ENCODE data around the gene PDLIM5. TPM values are rescaled to one million over a fixed set of nuclear protein-coding genes. Genes with fewer than 3 reads are reported as not detected.

The PDLIM5 gene
- total RNA-seq, 1 experiment from 2014 or later: 14.1 TPM

DNA sequence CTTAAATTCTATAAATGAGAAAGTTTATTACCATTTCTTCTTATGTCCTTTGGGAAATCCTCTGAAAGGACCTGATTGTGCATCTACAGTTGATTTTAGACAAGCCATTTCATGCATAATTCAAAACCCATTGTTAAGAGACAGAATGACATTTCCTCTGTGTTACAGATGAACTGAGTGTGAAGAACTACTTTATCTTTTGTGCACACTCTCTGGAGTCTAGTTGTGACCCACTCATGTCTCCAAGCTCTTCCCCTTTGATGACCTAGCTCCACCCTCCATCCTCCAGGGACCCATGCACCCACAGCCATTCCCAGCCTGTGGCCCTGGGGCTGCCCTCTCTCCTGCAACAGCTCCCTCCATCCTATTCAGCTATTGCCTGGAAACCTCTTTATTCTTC, 248.6 kb downstream of the PDLIM5 start:
- no peak for DNase-seq (ENCODE audit: low spot score)

DNA sequence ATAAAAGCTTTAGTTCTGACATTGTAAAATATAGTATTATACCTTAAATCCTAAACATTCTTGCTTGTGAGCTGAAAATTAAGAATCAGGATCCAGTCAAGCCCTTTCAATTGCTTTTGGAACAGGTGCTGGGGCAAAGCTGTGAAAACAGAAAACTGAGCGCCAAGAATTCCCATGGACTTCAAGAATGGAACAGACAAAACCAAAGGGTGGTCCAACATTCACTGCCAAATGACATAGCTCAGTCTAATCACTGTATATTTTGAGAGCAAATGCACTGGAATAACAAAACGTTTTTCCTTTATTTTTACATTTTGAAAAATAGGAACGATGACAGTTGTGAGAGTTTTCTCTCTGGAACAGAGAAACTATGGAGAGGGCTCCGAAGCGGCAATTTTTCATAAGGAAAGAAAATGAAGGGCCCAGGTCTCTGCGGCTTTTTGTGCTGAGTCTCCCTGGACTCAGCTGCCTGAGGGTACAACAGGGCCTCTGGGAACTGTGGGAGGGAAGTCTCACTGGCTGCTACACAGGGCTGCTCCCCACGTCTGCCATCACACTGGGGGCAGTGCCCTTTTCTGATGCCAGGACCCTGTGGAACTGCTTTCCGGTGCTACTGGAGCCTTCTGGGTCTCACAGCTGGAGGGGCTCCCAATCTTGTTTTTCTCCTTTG, 250.0 kb downstream of the PDLIM5 start:
- DNase-seq (ENCODE audit: low spot score): no peak

DNA sequence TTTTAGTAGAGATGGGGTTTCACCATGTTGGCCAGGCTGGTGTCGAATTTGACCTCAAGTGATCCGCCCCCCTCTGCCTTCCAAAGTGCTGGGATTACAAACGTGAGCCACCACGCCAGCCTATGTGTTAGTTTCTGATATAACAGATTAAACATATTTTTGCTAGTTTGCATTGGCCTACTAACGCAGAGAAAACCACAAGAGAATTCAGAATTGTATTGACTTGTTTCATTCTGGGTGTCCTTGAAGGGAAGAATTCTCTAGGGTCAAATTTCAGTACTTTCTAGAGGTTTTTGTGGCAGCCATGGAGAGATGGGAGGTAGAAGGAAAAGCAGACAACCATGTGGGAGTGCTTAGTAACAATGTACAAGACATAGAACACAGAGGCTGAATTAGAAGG, 259.9 kb downstream of the PDLIM5 start:
- no peak for DNase-seq (ENCODE audit: low spot score)

DNA sequence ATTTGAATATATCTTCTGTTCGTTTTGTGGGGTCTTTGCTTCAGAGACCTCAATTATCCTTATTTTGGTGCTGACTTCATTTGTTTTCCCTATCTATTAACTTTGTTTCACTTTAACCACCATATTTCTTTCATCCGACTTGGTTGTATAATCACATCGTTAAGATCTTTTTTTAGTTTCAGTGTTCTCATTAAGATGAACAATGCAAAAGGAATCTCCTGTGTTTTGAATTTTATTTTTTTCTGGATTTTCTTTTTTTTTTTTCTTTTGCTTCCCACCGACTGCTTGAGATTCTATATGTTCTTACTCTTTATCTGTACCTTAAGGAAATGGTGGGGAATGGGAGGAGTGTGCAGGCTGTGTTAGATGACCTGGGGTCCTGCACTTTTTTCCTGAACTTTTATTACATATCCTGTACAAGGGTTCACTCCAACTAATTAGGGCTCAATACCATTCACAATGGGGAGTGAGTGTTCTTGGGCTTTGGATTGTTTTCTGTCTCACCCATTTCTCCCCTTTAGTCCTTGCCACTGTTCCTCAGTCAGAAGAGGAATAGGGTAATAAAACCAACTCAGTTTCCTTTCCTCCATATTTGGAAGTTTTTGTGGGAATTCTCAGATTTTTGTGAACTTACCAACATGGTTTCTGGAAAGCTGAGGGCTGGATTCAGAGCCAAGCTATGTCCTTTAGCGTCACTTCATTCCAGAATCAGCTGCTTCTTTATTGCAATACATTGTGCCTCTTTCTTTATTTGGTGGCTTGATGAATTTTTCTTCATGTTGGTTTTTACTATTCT, 262.8 kb downstream of the PDLIM5 start:
- no peak for DNase-seq (ENCODE audit: low spot score)

DNA sequence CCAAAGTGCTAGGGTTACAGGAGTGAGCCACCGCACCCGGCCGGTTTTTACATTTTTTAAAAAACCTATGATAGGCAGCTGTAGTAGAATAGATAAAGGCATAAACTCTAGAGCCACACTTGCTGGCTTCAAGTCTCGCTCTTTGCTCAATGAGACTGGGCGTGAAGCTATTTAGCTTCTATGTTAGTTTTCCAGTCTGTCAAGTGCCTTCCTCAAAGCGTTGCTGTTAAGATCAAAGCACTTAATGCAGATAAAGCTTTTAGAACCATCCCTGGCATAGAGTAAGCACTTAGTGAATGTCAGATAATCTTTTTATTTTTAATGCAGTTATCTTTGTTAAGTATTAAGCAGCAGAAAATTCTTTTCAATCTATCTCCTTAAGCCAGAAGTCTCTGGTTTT, 264.0 kb downstream of the PDLIM5 start:
- no peak for DNase-seq (ENCODE audit: low spot score)

Other genes with a start within 250 kb of the PDLIM5 start
- 34.5 and 35.3 TPM in 2 replicates for gene SMARCAD1, start 244.1 kb upstream of the PDLIM5 start, total RNA-seq (2014; rRNA removed; shearing (Covaris generic))
- gene HPGDS, start 109.1 kb upstream of the PDLIM5 start, total RNA-seq (2014; rRNA removed; shearing (Covaris generic)): not detected in 2 replicates